ENCODE measurements around the gene CIDEB.

GRCh38 chr14:24310646-24311604, 3.1 kb upstream of the CIDEB start, which contains the start of gene LTB4R:
- TF ChIP-seq CTCF (IDR thresholded peaks at IDR 0.05) (peak; percentile 22 to 72 (median 51)), POLR2A (IDR thresholded peaks at IDR 0.05) (peak in 1 of 2 donors; percentile 10)

All from tibial nerve (tissue), 3 donors.